Measurements from ENCODE around the gene PIGZ.

The PIGZ gene

DNA sequence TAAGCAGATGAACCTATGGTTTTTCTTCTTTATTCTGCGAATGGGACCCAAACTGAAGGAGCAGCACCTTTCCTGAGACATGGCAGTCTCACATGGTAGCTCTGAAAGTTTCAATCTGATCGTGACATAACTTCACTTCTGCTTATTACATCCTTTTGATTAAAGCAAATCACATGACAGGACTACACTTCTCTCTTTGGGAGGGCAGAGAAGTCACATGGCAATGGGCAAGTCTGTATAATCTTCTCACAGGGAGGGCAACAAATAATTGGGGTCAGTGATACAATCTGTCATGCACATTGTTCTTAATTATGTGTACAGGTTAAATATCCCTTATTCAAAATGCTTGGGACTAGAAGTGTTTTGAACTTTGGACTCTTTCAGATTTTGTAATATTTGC is 47.9 kb downstream of the PIGZ start:
- no peak overlapping the region for H3K4me3 ChIP-seq (ENCODE audit: low read depth, low read length)
- DNase-seq (ENCODE audit: low read depth) = no peak
- TF ChIP-seq, protein P1, sequence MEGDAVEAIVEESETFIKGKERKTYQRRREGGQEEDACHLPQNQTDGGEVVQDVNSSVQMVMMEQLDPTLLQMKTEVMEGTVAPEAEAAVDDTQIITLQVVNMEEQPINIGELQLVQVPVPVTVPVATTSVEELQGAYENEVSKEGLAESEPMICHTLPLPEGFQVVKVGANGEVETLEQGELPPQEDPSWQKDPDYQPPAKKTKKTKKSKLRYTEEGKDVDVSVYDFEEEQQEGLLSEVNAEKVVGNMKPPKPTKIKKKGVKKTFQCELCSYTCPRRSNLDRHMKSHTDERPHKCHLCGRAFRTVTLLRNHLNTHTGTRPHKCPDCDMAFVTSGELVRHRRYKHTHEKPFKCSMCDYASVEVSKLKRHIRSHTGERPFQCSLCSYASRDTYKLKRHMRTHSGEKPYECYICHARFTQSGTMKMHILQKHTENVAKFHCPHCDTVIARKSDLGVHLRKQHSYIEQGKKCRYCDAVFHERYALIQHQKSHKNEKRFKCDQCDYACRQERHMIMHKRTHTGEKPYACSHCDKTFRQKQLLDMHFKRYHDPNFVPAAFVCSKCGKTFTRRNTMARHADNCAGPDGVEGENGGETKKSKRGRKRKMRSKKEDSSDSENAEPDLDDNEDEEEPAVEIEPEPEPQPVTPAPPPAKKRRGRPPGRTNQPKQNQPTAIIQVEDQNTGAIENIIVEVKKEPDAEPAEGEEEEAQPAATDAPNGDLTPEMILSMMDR (IDR thresholded peaks at IDR 0.05; ENCODE audit: low read depth, low read length, missing control alignments) = no peak

DNA sequence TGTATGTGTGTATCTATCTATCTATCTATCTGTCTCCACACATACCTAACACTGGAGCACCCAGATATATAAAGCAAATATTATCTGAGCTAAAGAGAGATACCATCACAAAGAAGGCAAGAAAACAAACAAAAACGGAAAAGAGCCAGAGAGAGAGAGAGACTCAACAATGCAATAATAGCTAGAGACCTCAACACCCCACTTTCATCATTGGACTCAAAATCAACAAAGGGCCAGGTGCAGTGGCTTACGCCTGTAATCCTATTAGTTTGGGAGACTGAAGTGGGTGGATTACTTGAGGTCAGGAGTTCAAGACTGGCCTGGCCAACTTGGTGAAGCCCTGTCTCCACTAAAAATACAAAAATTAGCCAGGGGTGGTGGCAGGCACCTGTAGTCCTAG is 49.7 kb downstream of the PIGZ start:
- DNase-seq (ENCODE audit: low read depth) = no peak
- TF ChIP-seq, protein P1 (IDR thresholded peaks at IDR 0.05; ENCODE audit: low read depth, low read length, missing control alignments) = no peak
- no peak overlapping the region for H3K4me3 ChIP-seq (ENCODE audit: low read depth, low read length)

DNA sequence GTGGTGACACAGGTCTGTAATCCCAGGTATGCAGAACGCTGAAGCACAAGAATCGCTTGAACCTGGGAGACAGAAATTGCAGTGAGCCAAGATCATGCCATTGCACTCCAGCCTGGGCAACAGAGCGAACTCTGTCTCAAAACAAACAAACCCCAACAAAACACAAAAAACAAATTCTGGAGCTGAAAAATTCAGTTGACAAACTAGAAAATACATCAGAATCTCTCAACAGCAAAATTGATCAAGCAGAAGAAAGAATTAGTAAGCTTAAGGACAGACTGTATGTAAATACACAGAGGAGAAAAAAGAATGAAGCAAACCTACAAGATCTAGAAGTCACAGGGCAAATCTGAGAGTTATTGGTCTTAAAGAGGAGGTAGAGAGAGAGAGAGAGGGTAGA is 51.6 kb downstream of the PIGZ start:
- DNase-seq (ENCODE audit: low read depth) = no peak
- TF ChIP-seq, protein P1 (IDR thresholded peaks at IDR 0.05; ENCODE audit: low read depth, low read length, missing control alignments) = no peak
- no peak overlapping the region for H3K4me3 ChIP-seq (ENCODE audit: low read depth, low read length)

DNA sequence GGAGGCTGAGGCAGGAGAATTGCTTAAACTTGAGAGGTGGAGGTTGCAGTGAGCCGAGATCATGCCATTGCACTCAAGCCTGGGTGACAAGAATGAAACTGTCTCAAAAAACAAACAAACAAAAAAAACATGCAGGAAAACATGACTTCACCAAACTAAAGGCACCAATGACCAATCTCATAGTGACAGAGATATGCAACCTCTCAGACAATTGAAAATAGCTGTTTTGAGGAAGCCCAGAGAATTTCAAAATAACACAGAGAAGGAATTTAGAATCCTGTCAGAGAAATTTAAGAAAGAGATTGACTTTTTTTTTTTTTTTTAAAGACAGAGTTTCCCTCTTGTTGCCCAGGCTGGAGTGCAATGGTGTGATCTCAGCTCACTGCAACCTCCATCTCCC is 52.4 kb downstream of the PIGZ start:
- H3K4me3 ChIP-seq (ENCODE audit: low read depth, low read length) = no peak overlapping the region
- TF ChIP-seq, protein P1 (IDR thresholded peaks at IDR 0.05; ENCODE audit: low read depth, low read length, missing control alignments) = no peak
- no peak for DNase-seq (ENCODE audit: low read depth)

DNA sequence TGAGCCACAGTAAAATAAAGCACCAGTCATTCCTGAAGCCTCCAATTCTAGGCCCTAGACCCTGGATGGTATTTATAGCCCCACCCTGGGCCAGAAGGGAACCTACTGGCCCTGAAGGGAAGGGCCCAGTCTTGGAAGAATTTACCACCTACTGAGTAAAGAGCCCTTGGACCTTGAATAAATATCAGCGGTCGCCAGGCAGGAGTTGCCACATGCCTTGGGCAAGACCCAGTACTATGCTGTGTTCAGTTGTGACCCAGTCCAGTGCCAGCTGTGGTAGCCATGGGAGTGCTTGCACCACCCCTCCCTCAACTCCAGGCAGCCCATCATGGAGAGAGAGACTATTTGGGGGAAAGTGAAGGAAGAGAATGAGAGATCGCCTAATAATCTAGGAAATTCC is 53.3 kb downstream of the PIGZ start:
- TF ChIP-seq, protein P1 (IDR thresholded peaks at IDR 0.05; ENCODE audit: low read depth, low read length, missing control alignments) = no peak
- H3K4me3 ChIP-seq (ENCODE audit: low read depth, low read length) = no peak overlapping the region
- DNase-seq (ENCODE audit: low read depth) = no peak

DNA sequence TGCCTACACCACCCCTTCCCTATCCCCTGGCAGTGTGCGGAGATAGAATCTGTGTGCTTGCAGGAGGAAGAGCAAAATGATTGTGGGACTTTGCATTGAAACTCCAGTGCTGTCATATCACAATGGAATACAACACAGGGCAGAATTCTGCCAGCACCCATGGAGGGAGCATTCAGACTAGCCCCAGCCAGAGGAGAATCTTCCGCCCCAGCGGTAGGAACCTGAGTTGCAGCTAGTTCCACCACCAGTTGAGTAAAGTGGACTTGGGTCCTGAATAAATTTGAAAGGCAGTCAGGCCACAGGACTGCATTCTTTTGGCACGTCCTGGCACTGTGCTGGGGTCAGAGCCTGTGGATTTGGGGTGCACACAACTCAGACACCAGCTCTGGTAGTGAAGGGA is 53.8 kb downstream of the PIGZ start:
- TF ChIP-seq, protein P1 (IDR thresholded peaks at IDR 0.05; ENCODE audit: low read depth, low read length, missing control alignments) = no peak
- no peak for DNase-seq (ENCODE audit: low read depth)

DNA sequence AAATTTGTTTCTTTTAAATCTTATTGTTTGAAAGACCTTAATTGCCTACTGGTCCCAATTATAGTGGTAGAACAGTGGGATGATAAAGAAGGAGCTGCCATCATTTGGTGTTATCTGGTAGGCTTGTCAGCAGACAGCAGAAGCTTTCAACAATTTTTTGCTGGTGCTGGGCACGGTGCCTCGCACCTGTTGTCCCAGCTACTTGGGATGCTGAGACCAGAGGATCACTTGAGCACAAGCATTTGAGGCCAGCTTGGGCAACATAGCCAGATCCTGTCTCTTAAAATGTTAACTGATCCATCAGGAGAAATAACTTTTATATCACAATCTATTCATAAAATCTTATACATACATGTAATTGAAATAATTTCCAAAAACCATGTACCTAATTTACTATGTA is 64.9 kb downstream of the PIGZ start:
- DNase-seq (ENCODE audit: low read depth) = no peak
- H3K4me3 ChIP-seq (ENCODE audit: low read depth, low read length) = no peak overlapping the region
- TF ChIP-seq, protein P1 (IDR thresholded peaks at IDR 0.05; ENCODE audit: low read depth, low read length, missing control alignments) = no peak

More for the DNA sequence above, 53.8 kb downstream of the PIGZ start:
- no peak overlapping the region for H3K4me3 ChIP-seq (ENCODE audit: low read depth, low read length)

All from GM12864 (cell line).